NK-92 treated with Interleukin-12 subunit alpha and Interleukin-12 subunit beta, amount 100 ng/mL, for 24 hours (cell line): ENCODE data around the gene PDZRN4.
"Not testable (repeated sequence)": the region's sequence is repeated elsewhere in the genome, so short reads cannot be mapped to it uniquely, and the experiment has no call there.

Experiments
- DNase-seq: peaks from one replicate; lab custom pipeline; 2025; lab: John Stamatoyannopoulos, UW

The PDZRN4 gene

DNA sequence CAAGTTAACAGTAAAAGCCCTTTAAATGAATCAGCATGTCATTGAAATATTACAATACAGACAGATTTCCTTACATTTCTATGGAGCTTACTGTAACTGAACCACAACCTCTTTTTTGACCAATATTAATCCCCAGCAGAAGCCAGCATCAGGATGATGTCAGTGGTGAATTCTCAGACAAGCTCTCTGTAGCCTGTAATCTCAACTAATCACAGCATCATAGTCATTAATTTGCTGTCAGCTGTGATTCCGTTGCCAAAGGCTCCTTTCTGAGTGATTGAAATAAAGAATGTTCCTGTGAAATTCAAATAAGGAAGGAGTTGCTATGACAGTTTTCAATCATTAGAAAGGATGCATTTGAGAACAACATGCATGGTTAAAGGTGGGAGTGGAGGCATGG, 323.1 kb downstream of the PDZRN4 start:
- no peak for DNase-seq

DNA sequence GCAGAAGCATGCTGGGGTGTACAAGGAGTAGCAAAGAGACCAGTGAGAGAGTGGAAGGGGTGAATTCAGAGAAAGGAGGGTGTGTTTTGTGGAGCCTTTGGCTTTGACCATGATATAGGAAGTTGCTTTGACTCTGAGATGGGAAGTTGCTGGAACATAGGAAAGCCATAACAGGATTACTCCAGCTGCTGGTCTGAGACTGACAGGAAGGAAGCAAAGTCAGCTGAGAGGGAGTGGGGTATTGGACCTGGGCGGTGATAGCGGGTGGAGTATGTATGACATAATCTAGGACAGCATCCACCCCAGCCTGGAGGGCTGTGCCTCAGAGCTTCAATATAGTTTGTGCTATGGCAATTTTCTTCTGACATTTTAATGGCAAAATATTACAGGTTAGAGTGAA, 324.4 kb downstream of the PDZRN4 start:
- no peak for DNase-seq

DNA sequence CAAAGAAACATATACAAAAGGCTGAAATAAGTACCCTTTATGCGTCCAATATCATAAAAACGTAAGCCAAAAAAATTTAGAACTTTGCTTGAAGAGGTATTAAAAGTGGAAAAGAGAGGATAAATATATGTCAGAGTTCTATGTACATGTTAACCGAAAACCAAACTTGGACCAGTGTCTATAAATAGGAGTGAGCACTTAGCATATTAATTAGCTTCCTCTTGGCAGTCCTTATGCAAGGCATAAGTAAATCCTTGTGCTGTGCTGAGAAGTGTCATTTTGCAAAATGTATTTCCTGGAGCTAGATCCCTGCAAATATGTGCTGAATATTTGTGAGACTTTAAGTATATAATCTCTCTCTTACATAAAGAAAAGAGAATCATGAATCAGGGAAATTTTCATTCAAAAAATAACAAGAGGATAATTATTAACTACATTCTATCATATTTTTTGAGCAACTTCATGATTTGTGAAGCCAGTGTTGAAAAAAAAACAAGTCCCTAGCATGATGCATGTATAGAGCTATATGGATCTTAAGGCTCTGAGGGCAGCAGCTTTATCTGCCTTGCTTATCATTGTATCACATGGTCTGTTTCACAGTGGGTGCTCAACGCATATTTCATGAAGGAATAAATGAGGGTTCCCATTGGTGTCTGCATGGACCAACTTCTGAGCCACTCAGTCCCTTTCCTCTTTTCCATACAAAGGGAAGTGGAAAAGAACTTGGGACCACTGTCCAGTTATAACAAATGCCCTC, 326.1 kb downstream of the PDZRN4 start:
- no peak for DNase-seq

DNA sequence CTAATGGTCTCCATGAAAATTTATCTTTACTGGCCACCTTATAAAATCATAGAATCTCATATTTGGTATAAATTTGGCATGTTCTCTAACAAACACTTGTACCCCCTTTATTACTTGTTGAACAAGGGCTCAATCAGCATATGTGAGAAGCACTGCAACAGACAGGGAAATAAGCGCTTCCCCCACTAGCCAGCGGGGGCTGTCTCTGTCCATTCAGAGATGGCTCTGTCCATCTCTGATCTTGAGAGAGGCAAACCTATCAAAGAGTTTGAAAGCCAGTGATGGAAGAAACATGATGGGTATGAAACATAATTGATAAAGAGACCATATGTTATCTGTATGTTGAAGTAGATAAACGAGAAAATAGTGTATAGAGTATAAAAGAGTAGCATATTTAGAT, 326.8 kb downstream of the PDZRN4 start:
- DNase-seq = no peak

DNA sequence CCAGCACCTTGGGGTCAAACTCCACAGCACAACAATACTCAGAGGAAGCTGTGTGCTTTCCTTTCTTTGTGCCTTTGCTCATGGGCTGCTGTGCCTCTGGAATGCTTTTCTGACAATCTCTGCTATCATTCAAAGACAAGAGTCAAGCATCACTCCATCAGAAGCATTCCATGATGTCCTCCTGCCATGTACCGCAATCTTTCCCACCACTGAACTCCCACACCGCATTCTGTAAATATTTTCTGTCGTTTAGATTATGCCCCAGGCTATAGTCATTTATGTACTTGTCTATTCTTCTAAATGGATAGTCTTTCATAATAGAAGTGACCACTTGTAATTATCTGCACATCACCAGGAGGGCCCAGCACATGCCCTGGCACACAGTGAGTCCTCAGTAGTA, 327.8 kb downstream of the PDZRN4 start:
- DNase-seq = no peak

DNA sequence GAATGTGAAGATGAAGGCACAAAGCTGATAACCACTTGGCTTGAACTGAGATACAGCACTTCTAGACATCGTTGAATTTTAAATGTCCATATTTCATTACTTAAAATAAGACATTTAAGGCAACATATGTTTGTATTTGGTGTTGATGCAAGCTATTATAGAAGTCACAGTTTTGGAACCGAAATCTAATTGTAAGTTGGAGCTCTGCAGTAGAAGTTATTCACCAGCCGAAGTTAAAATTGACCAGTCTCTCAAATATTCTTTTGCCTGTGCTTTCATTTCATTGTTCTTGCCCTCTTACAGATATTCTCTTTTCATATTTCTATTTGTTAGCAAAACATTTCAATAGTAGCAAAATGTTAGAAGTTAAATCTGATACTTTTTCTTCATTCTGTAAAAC, 332.7 kb downstream of the PDZRN4 start:
- no peak for DNase-seq

DNA sequence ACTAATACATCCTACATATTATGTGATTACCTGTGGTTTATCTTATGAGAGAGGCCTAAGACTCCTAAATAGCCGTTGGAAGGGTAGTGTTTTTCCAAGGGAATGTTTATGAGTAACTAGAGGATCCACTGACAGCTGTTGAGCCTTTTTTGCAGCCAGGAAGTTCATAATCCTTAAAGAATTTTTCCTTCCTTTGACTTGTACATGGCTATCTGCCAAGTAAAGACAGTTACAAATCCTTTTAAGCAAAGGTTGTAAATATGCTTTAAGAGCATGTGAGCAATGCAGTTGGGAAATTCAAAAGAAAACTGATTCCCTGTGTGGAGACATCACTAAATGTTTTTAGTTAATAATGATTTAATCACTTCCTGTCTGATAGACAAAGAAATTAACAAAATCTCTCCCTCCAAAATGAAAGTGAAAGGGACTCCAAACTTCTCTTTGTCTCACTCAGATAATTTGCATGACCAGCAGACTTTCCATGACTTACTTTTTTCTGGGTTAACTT, 333.8 kb downstream of the PDZRN4 start:
- no peak for DNase-seq

DNA sequence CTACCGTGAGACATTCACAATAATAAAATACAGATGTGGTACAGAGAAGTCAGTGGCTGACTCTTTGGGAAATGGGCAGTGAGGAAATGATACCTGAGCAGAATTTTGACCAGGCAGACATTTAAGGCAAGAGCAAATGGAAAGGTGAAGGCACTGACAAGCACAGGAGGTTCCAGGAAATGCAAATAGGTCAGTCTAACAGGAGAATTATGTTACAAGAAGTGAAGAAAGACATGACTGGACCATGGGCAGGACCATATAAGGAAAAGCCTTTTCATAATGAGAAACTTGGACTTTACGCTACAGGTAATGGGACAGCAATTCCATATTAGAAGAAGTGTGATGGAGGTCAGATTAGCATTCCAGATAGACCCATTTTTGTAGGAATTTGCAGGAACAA, 338.9 kb downstream of the PDZRN4 start:
- DNase-seq = no peak

DNA sequence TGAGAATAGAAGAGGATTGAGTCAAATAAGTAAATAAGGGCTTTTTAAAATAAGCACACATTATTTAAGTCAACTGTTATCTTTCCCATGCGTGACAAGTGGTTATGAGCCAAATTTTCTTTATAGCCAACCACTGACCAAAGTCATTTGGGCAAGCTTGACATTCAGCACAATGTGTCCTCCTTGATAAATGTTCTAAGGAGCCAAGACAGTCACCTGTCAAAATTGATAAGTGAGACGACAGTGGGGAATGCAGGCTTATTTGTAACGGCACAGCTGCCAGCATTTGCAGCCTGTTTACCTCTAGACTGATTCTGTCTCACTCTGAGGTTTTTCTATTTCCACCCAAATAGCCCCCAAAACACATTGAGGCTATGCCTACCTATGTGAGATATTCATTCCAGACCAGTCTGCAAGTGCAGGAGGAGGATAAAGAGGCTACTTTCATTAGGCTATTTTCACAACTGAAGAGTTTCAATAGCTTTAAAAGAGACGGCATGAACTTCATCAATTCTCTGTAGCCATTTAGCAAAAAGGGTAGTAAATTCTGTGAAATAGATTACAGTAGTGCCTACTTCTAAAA, 339.5 kb downstream of the PDZRN4 start:
- no peak for DNase-seq

DNA sequence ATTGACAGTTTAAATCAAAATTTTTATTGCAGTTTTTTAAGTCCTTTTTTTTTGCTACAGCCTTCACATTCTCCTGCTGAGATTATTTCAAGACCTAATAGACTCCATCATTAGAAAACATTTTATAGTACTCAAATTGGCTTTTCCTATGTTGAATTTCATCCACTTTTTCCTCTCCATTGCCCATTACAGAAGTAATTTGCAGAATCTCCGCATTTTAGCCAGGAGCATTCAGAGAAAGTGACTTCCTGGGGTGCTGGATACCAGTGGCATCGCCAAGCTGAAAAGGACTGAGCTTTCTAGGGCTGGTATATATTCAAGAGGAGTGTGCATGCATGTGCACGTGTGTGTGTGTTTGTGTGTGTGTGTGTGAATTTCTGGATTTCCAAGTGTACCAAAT, 340.8 kb downstream of the PDZRN4 start:
- no peak for DNase-seq

DNA sequence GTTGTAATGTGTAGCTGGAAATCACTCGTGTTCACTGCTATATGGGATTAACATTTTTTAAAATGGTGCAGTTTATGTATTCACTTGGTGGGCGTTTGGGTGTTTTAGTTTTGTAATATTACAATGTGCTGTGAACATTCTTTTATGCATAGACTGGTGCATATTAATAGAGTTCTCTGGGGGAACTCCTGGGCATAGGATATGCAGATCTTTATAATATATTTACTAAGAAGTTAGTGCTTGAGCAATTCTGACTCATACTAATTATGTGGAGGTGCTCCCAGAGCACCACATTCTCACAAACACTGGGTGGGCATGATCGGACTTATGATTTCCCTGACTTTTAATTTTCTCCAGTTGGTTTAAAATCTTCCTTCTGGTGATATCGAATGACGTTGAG, 342.3 kb downstream of the PDZRN4 start:
- DNase-seq = no peak

DNA sequence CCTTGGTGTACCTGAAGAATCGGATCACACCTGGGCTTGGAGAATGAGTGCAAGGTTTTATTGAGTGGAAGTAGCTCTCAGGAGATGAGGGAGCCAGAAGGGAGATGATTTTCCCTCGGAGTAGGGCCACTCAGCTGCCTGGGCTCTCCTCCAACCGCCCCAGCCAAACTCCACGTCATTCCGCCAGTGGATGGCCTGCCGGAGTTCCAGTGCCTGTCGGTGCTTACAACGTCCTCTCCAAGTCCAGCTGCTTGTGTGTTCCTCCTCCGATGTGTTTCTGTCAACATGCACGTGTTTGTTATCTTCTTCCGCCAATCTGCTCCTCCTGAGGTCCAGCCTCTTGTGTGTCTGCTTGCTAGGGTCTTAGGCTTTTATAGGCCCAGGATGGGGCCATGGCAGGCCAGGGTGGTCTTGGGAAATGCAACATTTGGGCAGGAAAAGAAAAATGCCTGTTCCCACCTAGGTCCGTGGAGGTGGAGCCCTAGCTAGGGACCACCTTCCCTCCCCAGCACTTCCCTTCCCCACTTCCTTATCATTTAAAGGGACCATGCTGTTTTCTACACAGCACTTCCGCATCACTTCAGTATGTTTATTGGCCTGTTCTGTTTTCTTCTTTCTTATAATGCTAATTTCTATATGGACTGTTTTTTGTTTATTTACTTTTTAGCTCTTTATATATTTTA, 343.2 kb downstream of the PDZRN4 start:
- DNase-seq = no peak

DNA sequence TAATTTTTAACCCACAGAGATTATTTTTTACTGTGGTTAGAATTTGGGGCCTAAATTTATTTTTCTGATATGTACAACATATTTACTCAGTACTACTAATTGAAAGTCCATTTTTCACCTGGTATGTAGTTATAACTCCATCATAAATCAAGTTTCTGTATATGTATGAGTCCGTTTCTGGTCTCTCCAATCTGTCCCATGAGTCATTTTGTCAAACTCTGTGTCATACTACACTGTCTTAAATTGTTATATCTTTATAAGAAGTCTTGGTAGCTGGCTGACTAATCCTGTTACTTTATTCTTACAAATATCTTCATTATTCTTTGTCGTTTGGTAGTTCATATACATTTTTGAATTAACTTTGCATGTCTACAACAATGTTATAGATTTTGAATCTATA, 344.0 kb downstream of the PDZRN4 start:
- DNase-seq = no peak

DNA sequence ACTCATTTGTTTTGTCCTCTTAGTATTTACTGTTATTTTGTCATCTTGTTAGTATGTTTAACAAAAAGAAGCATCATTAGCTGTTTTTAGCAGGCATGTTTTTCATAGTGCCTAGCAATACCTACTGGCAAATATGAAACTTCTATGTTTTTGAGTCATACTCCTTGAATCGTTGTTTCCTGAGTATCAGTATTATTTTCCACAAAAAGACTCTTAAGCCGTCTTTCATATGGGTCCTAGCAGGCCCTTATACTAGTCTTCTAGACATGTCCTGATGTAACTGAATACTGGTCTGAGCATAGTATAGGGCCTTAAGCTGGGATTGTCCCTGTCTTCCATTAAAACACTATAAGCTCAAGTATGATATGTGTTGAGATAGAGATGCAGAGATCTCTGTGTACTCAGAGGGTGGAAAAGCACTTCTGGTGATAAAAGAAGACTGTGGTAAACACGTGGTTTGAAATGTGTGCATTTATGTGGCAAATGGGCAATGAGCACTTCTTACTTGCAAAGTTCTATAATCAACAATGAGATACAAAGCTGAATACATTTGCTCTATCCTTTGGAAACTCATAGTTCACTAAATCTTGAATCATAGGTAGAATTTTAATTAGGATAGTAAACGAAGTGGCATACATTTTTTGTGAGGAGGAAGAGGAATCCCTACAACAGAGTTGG, 348.8 kb downstream of the PDZRN4 start:
- DNase-seq = no peak

DNA sequence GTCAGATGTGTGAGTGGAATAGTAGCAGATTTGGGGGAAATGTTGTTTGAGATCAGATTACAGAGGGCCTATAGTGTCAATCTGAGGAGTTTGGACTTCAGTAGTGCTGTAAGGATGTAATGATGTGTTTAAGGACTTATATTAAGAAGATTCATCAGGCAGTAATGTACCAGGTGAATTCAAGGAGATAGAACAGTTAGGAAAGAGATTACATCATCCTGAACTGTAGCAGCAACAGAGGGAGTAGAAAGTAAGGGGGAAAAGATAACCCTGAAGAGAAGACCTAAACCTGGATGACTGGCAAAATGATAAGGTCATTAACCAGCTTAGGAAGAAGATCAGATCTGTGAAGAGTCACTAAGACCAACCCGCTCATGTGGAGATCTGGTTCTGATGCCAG, 349.4 kb downstream of the PDZRN4 start:
- no peak for DNase-seq

DNA sequence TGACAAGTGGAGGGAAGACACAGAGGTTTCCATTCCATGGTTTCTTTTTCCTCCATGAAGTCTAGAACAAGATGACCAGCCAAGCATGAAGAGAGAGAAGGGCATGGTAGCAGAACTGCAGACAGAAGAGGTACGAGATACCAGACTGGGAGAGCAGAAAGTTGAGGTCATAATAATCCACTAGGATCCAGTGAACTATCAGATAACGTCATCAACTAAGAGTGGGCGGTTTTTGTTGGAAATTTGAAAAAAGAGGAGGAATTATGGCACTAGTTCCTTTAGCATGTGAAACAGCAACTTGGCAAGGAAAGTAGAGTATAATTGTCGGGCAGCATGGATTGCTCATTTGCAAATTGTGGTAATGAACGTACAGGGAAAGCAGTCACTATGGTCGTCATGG, 357.6 kb downstream of the PDZRN4 start:
- DNase-seq = no peak

DNA sequence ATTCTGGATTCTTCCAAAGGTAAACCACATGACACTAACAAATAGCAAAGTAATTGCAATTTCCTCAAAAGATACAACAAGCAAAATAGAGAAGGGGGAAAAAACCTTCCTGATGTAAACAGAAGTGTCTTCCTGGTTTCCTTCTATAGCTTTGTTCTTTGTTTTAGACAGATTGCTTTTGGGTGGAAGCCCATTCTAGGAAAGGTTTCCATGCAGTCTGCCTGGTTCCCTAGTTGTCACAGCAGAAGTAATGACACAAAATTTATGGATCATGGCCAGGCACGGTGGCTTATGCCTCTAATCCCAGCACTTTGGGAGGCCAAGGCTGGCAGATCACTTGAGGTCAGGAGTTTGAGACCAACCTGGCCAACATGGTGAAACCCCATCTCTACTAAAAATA, 359.0 kb downstream of the PDZRN4 start:
- DNase-seq = not testable (repeated sequence)

DNA sequence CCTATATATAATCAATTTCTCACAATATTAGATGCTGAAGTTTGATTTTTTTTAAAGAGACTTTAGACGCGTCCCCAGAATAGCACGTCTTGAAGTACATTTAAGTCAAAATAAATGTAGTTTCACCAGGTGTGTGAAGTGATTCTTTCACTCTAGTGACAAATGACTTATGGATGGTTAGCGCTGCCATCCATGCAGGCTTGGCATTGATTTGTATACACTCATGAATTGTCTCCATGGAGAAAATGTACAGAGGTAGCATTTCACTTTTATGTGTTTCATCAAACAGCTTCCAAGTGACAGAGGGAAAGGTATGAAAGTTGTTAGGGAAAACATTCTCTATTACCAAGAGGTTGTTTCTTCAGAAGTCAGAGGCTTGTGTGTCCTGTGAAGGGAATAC, 360.8 kb downstream of the PDZRN4 start:
- no peak for DNase-seq

DNA sequence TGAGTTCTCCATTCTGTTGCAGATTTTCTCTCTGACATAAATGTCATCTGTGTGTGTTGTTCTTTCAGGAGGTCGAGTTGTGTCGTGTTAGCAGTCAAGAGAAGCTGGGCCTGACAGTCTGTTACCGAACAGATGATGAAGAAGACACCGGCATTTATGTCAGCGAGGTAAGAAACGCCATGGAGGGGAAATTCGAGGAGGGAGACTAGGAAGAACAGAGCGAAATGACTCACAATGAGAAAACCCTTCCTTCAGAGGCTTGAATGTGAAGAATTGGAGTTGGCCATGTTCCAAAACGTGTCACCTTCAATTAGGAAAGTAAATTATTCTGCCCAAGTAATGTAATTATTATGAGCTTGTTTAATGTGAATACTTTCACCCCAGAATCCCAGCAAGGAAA, 364.5 kb downstream of the PDZRN4 start:
- no peak for DNase-seq

DNA sequence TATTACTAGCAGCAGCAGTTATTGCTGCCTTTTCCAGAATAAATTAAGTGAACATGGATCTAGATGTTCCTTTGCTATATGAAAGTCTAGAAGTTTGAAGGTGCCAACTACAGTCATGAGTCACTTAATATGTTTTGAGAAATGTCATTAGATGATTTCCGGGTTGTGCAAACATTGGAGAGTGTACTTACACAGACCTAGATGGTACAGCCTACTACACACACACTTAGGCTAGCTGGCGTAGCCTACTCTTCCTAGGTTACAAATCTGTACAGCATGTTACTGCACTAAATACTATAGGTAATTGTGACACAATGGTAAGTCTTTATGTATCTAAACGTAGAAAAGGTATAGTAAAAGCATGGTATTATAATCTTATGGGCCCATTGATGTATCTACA, 368.1 kb downstream of the PDZRN4 start:
- DNase-seq = no peak

DNA sequence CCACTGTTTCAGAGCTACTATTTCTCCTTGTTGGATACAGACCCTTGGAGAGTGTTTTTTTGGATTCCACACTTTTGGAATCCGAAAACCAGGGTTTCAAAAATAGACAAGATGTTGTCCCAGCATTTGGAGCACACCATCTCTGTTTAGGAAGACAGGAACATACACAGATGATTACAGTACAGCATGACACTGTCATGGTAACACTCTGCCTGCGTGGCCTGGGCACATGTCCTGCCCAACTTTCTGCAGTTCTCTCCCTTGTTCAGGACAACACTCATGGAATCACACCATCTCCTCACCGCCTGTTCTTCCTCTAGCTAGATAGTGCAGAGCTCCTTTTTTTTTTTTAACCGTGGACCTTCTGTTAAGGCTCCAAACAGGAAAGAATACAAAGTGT, 369.2 kb downstream of the PDZRN4 start:
- no peak for DNase-seq

DNA sequence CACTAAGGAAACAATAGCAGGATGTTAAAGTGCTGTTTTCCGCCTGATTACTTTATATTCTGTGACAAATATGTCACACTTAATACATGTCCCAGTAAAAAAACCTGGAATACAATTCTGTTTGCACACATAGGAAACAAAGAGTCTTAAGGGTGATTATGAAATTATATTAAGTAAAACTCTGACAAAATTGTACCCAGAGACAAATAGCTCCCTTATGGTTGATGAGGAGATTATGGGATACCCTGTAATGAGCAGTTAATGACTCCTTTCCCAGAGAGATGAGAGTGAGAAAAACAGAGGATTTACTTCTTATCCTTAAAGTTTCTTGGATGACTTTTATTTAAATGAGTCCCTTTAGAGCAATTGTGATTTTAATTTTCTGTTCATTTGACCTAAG, 370.6 kb downstream of the PDZRN4 start:
- no peak for DNase-seq

DNA sequence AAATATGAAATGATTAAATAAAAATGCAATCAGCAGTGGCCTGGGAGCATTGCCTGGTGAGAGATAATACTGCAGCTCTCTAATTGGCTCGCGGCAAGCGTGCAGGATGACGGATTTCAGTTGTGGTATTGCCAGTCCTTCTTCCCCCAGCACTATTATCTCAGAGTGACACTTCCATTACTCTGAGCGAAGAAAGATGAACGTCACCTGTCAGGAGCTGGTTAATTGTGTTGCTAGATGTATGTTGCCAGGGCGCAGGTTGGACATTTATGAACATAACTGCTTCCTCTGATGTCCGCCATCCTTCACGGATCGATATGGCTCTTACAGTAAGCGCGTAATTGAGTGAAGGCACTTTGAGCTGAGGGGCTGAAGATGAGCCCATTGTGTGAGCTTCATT, 374.9 kb downstream of the PDZRN4 start:
- DNase-seq = no peak
